Central memory CD8-positive, alpha-beta T cell (primary cell): ENCODE measurements around the gene ZNF641.

Experiments
- ATAC-seq: fragments of 150-1000 bp; cut with Tn5 transposase; replicated peaks from 2 replicates; pipeline ENCODE4 v1.10.0; 2022; ENCODE audit warnings: mild to moderate bottlenecking, moderate FRiP score, moderate number of reproducible peaks; ENCODE audit not compliant: poor library complexity, severe bottlenecking; ENCODE audit errors: extremely low read depth
- DNase-seq, 2 donors: peaks; one replicate each; pipeline ENCODE4 v3.0.0; 2021; ENCODE audit warnings: low spot score in 2 of 2
- H3K27ac Mint-ChIP-seq: one replicate; pipeline ENCODE4 v1.8.0; 2022; ENCODE audit warnings: low read depth, mild to moderate bottlenecking, moderate library complexity, mixed read lengths
- H3K27me3 Mint-ChIP-seq: one replicate; pipeline ENCODE4 v1.8.0; 2022; ENCODE audit warnings: mixed read lengths
- H3K36me3 Mint-ChIP-seq: one replicate; pipeline ENCODE4 v1.8.0; 2022; ENCODE audit warnings: mild to moderate bottlenecking, moderate library complexity, mixed read lengths; ENCODE audit not compliant: insufficient read depth
- H3K4me1 Mint-ChIP-seq: one replicate; pipeline ENCODE4 v1.8.0; 2022; ENCODE audit warnings: mixed read lengths
- H3K4me3 Mint-ChIP-seq: one replicate; pipeline ENCODE4 v1.8.0; 2022; ENCODE audit warnings: mild to moderate bottlenecking, moderate library complexity, mixed read lengths
- H3K9me3 Mint-ChIP-seq: one replicate; pipeline ENCODE4 v1.8.0; 2022; ENCODE audit warnings: mixed read lengths

The ZNF641 gene

GRCh38 chr12:48350249-48351021, at the start of gene ZNF641:
TSS of gene ZNF641 (minus strand) at chr12:48350919. CDS start at chr12:48348090, 2,829 bp downstream.
- ATAC-seq (peak; percentile 88), DNase-seq (peak; percentile 54 to 71)
- Mint-ChIP-seq H3K27me3 (no peaks in the 10 kb centered on the region), H3K4me3 (peak within 1 kb of the TSS; percentile 95), H3K36me3 (peaks cover 31% of the 10 kb centered on the region), H3K27ac (peak within 1 kb of the TSS; percentile 95), H3K9me3 (no peaks in the 10 kb centered on the region), H3K4me1 (peaks cover 34% of the 10 kb centered on the region)

- H3K9me3 Mint-ChIP-seq = no peaks in the 10 kb centered on the region
- no peak overlapping the region for H3K27ac Mint-ChIP-seq
- no peaks in the 10 kb centered on the region for H3K36me3 Mint-ChIP-seq
- no peak overlapping the region for H3K4me3 Mint-ChIP-seq
- H3K4me1 Mint-ChIP-seq = no peaks in the 10 kb centered on the region
- no peak for ATAC-seq
- DNase-seq = no peak
- H3K27me3 Mint-ChIP-seq = peaks cover 76% of the 10 kb centered on the region
Observed at GRCh38 chr12:48390026-48390425, 39.3 kb upstream of the ZNF641 start.

GRCh38 chr12:48389409-48389808, 38.7 kb upstream of the ZNF641 start:
- Mint-ChIP-seq H3K27ac (no peak overlapping the region), H3K27me3 (peaks cover 72% of the 10 kb centered on the region), H3K9me3 (no peaks in the 10 kb centered on the region), H3K4me3 (no peak overlapping the region), H3K4me1 (no peaks in the 10 kb centered on the region), H3K36me3 (no peaks in the 10 kb centered on the region)
- DNase-seq (no peak), ATAC-seq (no peak)

GRCh38 chr12:48388938-48389337, 38.2 kb upstream of the ZNF641 start:
- DNase-seq = no peak
- H3K27me3 Mint-ChIP-seq = peaks cover 68% of the 10 kb centered on the region

GRCh38 chr12:48388460-48388859, 37.7 kb upstream of the ZNF641 start:
- Mint-ChIP-seq H3K27ac (no peak overlapping the region), H3K4me1 (no peaks in the 10 kb centered on the region), H3K9me3 (no peaks in the 10 kb centered on the region), H3K4me3 (no peak overlapping the region), H3K36me3 (no peaks in the 10 kb centered on the region), H3K27me3 (peaks cover 66% of the 10 kb centered on the region)
- DNase-seq = no peak
- no peak for ATAC-seq

More at GRCh38 chr12:48388938-48389337, 38.2 kb upstream of the ZNF641 start:
- Mint-ChIP-seq H3K9me3 (no peaks in the 10 kb centered on the region), H3K4me3 (no peak overlapping the region), H3K4me1 (no peaks in the 10 kb centered on the region), H3K36me3 (no peaks in the 10 kb centered on the region), H3K27ac (no peak overlapping the region)
- no peak for ATAC-seq

GRCh38 chr12:48380596-48380995, 29.9 kb upstream of the ZNF641 start:
- Mint-ChIP-seq H3K4me3 (no peak overlapping the region), H3K27me3 (peaks cover 34% of the 10 kb centered on the region), H3K9me3 (no peaks in the 10 kb centered on the region), H3K4me1 (no peaks in the 10 kb centered on the region), H3K27ac (no peak overlapping the region), H3K36me3 (no peaks in the 10 kb centered on the region)
- DNase-seq (no peak), ATAC-seq (no peak)

- Mint-ChIP-seq H3K4me1 (no peaks in the 10 kb centered on the region), H3K9me3 (no peaks in the 10 kb centered on the region), H3K36me3 (no peaks in the 10 kb centered on the region), H3K27me3 (peaks cover 26% of the 10 kb centered on the region), H3K4me3 (no peak overlapping the region), H3K27ac (no peak overlapping the region)
- DNase-seq = no peak
- no peak for ATAC-seq
Observed at GRCh38 chr12:48379794-48380193, 29.1 kb upstream of the ZNF641 start.

- Mint-ChIP-seq H3K9me3 (no peaks in the 10 kb centered on the region), H3K27me3 (peaks cover 15% of the 10 kb centered on the region), H3K27ac (no peak overlapping the region), H3K4me3 (no peak overlapping the region), H3K4me1 (no peaks in the 10 kb centered on the region), H3K36me3 (no peaks in the 10 kb centered on the region)
- ATAC-seq (no peak), DNase-seq (no peak)
Observed at GRCh38 chr12:48377646-48378045, 26.9 kb upstream of the ZNF641 start.

GRCh38 chr12:48374164-48374563, 23.4 kb upstream of the ZNF641 start:
- no peak for ATAC-seq
- Mint-ChIP-seq H3K27me3 (peaks cover 14% of the 10 kb centered on the region), H3K9me3 (no peaks in the 10 kb centered on the region), H3K27ac (no peak overlapping the region), H3K4me3 (no peak overlapping the region), H3K36me3 (no peaks in the 10 kb centered on the region), H3K4me1 (no peaks in the 10 kb centered on the region)
- DNase-seq = no peak

GRCh38 chr12:48366131-48366530, 15.4 kb upstream of the ZNF641 start:
- ATAC-seq = no peak
- no peaks in the 10 kb centered on the region for H3K36me3 Mint-ChIP-seq
- H3K9me3 Mint-ChIP-seq = no peaks in the 10 kb centered on the region
- H3K4me3 Mint-ChIP-seq = no peak overlapping the region
- H3K27me3 Mint-ChIP-seq = peaks cover 27% of the 10 kb centered on the region
- H3K4me1 Mint-ChIP-seq = no peaks in the 10 kb centered on the region
- H3K27ac Mint-ChIP-seq = no peak overlapping the region
- no peak for DNase-seq

- DNase-seq (no peak), ATAC-seq (no peak)
- no peaks in the 10 kb centered on the region for H3K36me3 Mint-ChIP-seq
- no peaks in the 10 kb centered on the region for H3K9me3 Mint-ChIP-seq
- no peak overlapping the region for H3K4me3 Mint-ChIP-seq
- H3K4me1 Mint-ChIP-seq = no peaks in the 10 kb centered on the region
- no peak overlapping the region for H3K27ac Mint-ChIP-seq
- H3K27me3 Mint-ChIP-seq = no peaks in the 10 kb centered on the region
Observed at GRCh38 chr12:48361664-48362339, 11.1 kb upstream of the ZNF641 start.

- no peaks in the 10 kb centered on the region for H3K4me1 Mint-ChIP-seq
- H3K9me3 Mint-ChIP-seq = no peaks in the 10 kb centered on the region
- no peak overlapping the region for H3K4me3 Mint-ChIP-seq
- ATAC-seq (no peak), DNase-seq (no peak)
- no peaks in the 10 kb centered on the region for H3K36me3 Mint-ChIP-seq
- H3K27me3 Mint-ChIP-seq = no peaks in the 10 kb centered on the region
- H3K27ac Mint-ChIP-seq = no peak overlapping the region
Observed at GRCh38 chr12:48358937-48359513, 8.3 kb upstream of the ZNF641 start.
